ENCODE data around the gene NT5C3A.
A peak's percentile ranks its signal among the peaks of the same experiment; 100 is the strongest.

- peak; percentile 42 to 68; a peak in 3 of 4 replicates for TF ChIP-seq CTCF (conservative IDR thresholded peaks at IDR 0.05; ENCODE audit: low read depth in 2 of 2)
- TF ChIP-seq EZH2 (IDR thresholded peaks at IDR 0.05; ENCODE audit: low read depth, unreplicated experiment), result no peak
- no peak for TF ChIP-seq REST (IDR thresholded peaks at IDR 0.05; ENCODE audit: unreplicated experiment)
- TF ChIP-seq POLR2AphosphoS5 (IDR thresholded peaks at IDR 0.05; ENCODE audit: low read depth), result peak; percentile 51
- no peak for TF ChIP-seq ZNF114 (CRISPR knock-in tag; IDR thresholded peaks at IDR 0.05)
- no peak for TF ChIP-seq EZH2phosphoT487 (IDR thresholded peaks at IDR 0.05; ENCODE audit: unreplicated experiment)
- TF ChIP-seq JUNB (IDR thresholded peaks at IDR 0.05; ENCODE audit: unreplicated experiment), result no peak
- peak; percentile 27; the same call in 1 of the 2 replicates for TF ChIP-seq CREB1 (CRISPR knock-in tag; IDR thresholded peaks at IDR 0.05; ENCODE audit: low read depth)
- no peak for TF ChIP-seq ZNF331 (CRISPR knock-in tag; IDR thresholded peaks at IDR 0.05; ENCODE audit: low read depth)
- no peak for TF ChIP-seq NANOG (IDR thresholded peaks at IDR 0.05; ENCODE audit: borderline replicate concordance)
- 0 out of 2 replicates have a peak, but pooled peaks have one; percentile 20 for TF ChIP-seq ETS1 (IDR thresholded peaks at IDR 0.05)
- TF ChIP-seq ZNF462 (CRISPR knock-in tag; IDR thresholded peaks at IDR 0.05), result no peak
- no peak for TF ChIP-seq STAT1 (IDR thresholded peaks at IDR 0.05; ENCODE audit: unreplicated experiment)
These were observed 46.6 kb upstream of the NT5C3A start, which contains the start of gene RP9 for GRCh38 chr7:33109005-33109757.

All from GM23338 (cell line).